CD4-positive, alpha-beta T cell treated with Interleukin-17A for 4 hours (primary cell): ENCODE measurements around the gene CKMT2.

Experiments
- DNase-seq: peaks from one replicate; pipeline ENCODE4 v3.0.0-alpha.2; 2020; ENCODE audit warnings: mixed read lengths

The CKMT2 gene

DNA sequence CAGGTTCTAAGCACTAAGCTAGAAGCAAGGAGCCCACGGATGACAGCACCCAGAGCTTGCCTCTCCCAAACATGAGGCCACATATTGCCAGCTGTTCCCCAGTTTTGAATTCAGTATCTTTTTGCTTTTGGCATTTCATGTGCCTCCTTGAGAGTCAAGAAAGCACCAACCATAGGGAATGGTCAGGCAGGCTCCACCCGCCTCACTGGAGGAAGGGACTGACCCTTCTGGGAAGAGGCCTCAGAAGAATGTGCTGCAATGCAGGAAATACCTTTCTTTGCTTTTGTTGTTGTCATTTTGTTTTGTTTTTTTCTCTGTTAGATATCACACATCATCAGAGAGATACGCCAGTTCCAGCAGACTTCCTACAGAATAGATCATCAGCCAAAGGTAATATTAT lies 13.7 kb upstream of the CKMT2 start:
- DNase-seq = no peak

DNA sequence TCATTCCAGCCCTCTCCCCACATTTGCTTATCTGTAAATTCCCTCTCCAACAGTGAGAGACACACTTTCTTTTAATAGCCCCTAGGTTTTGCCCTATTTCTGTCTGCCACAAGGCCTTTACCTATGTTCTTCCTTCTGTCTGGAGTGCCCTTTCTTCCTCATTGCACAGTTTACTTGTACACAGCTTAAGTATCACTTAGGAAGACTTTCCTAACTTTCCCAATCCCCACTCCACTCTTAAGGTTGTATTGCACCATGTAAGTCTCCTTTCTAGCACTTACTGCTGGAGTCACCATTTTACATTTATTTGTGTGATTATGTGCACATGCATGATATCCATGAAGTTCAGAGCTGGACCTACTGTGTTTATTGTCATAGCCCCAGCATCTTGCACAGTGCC lies 10.8 kb upstream of the CKMT2 start:
- DNase-seq = no peak

GRCh38 chr5:81225463-81225862 lies 7.7 kb upstream of the CKMT2 start:
- DNase-seq = no peak

DNA sequence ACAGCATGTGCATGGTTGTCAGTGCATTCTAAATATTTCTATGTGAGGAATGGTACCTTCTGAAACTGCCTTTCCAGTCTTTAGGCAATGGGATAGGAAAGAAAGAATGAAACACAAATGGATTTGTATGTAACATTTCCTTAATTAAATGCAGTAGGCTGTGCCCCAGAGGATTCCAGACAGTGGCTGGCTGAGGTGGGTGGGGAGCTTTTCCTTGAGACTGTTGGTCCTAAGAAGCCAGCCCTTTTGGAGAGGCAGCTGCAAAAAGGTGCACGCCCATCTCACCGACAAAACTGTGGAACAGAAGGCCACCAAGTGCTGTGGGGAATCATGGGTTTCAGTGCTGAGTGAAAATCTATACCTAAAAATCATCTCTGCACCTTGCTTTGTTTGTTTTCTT lies 6.8 kb upstream of the CKMT2 start:
- DNase-seq = no peak

DNA sequence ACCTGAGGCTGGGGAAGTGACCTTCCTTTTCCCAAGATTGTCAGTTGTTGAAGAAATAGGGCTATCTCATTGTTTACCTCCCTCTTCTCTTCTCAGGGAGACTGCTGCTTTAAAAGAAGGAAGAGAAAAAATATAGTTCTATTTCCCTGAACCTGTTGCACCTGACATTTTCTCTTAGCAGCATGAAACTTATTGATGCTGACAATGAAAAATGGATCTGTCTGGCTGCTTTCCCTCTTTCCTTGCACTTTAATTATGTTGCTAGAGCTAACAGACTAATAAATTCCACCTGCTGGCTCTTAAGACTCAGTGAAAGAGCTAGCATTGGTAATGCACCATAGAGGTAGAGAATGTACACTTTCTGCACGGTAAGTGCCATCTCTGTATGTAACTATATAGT lies 6.2 kb upstream of the CKMT2 start:
- no peak for DNase-seq

GRCh38 chr5:81228084-81228483 lies 5.0 kb upstream of the CKMT2 start:
- DNase-seq = no peak

GRCh38 chr5:81230416-81230815 lies 2.7 kb upstream of the CKMT2 start:
- no peak for DNase-seq

GRCh38 chr5:81232464-81233079 lies 550 bp upstream of the CKMT2 start:
- DNase-seq = no peak

- DNase-seq = no peak
Observed at GRCh38 chr5:81234299-81234698, 1.2 kb downstream of the CKMT2 start.

GRCh38 chr5:81234801-81235200 lies 1.7 kb downstream of the CKMT2 start:
- DNase-seq = no peak

- no peak for DNase-seq
Observed at GRCh38 chr5:81235287-81236072, 2.4 kb downstream of the CKMT2 start.

DNA sequence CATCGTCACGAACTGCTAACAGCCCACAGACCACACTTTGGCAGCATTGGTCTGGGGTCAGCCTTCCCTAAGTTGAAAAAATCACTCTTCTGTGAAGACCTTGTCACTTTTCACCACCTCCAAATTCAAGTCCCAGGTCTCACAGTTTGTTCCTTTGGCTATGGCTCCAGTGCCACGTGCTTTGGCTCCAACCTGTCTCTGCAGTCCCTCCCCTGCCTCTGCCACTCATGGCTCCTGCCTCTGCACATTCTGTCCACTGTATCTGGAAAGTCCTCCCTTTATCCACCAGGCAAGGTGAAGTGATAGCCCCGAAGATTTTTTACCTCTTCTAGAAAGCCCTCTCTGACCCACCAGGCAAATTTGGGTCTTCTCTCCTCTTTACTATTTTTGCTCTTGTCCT lies 5.3 kb downstream of the CKMT2 start:
- no peak for DNase-seq

- DNase-seq = no peak
Observed at GRCh38 chr5:81239613-81240012, 6.5 kb downstream of the CKMT2 start.

GRCh38 chr5:81241001-81241400 lies 7.9 kb downstream of the CKMT2 start:
- DNase-seq = no peak

GRCh38 chr5:81241961-81242648 lies 9.0 kb downstream of the CKMT2 start:
- no peak for DNase-seq

DNA sequence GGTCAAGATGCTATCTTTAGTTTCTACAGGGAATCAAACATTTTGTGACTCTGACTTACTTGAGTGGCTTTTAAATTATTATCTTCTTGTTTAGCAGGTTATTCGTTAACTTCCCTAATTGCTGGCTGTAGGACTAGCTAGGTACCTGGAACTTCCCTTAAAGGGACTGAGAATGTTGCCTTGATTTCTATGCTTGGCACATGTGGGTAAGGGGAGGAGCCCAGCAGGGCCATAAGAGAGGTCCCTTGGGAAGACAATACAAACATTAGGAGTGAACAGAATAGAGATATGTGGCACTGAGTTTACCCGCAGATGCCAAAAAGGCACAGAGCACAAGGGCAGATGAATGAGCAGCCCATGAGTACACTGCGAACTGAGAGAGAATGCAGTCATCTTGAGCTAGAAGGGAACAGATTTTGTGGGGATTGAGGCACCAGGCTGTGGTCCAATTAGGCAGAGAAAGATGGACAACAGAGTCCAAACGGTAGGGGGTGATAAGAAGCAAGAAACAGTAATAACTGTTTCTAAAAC lies 9.8 kb downstream of the CKMT2 start:
- no peak for DNase-seq

DNA sequence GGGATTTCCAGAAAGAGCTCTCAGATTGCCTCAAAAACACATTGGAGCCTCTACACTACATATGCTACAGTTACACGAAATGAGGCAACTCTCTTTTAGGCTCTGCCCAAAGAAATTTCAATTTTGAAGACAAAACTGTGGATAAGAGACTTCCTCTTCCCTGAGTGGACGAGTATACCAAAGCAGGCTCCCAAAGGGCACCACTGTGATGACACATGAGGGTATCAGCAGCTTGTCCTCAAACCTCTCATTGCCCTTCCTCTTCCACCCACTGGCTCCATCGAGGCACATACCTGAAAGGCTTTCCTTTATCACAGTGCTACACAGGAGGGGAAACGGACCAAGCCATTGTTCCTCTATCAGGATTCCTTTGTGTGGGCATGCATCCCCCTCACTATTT lies 11.3 kb downstream of the CKMT2 start:
- no peak for DNase-seq

DNA sequence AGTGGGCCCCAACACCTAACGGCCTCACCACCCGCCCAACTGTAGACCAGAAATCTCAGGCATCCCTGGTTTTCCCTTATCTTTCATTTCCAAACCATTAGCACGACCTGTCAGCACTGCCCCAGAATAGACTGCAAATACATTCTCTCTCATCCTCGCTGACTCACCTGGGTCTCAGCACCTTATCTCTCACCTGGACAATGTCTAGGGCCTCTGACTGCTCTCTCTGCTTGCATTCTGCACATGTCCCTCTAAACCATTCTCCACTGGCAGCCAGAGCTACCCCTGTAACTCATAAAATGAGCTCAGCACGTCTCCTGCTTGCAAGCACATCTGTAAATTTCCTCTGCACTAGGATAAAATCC lies 12.7 kb downstream of the CKMT2 start:
- DNase-seq = no peak

DNA sequence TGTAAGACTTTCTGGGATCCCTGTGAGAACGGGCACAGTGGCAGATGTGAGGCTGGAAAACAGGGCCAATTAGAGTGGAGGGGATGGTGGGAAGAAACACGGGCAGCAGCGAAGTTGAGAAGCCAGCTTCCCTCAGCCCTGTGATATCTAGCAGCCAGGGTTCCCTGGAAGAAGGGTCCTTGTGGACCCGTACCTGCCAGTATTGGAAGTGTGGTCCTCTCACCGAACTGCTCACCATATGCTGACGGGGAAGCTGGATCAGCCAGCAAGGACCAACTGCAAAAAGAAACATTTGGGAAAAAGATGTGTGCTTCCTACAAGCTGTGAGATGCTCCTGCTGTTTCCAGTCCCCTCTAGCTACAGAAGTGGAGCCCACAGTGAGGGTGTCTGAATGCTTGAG lies 13.6 kb downstream of the CKMT2 start:
- DNase-seq = no peak

DNA sequence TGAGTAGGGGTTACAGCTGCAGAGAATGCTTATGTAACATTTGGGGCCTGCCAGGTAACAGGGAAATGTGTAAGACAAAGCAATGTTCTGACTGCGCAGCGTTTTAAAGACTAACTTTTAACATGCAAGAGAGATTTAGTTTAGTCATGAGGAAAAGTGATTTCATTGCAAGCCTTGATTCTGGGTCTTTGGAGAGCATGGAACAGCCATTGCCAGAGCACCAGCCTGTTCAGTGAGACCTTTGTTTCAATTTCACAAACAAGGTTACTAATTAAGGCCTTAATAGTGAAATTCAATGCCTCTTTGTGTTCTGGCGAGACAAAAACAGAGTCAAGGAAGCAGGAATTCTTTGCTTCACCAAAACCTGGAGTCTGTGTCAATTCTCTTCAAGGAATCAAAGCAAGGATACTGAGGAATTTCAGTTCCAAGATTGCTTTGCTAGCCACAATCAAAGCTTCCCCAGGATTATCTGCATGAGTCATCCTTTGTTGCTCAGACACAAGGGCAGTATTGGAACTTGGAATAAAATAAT lies 14.4 kb downstream of the CKMT2 start:
- DNase-seq = no peak

GRCh38 chr5:81249240-81249639 lies 16.1 kb downstream of the CKMT2 start:
- DNase-seq = no peak

DNA sequence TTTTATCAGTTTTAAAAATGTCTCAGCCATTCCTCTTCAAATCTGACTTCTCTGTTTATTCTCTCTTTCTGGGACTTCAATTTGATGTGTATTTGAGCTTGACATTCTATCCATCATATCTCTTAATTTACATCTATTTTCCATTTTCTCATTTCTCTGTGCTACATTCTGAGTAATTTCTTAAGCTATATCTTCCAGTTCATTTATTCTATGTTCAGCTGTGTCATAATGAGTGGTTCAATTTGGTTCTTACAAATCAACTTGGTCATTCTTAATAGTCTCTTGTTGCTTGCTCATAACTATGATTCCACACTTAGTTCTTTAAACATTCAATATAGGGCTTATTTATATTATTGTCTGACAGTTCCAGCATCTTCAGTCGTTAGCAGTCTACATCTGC lies 16.9 kb downstream of the CKMT2 start:
- no peak for DNase-seq

GRCh38 chr5:81251922-81252321 lies 18.8 kb downstream of the CKMT2 start:
- no peak for DNase-seq

DNA sequence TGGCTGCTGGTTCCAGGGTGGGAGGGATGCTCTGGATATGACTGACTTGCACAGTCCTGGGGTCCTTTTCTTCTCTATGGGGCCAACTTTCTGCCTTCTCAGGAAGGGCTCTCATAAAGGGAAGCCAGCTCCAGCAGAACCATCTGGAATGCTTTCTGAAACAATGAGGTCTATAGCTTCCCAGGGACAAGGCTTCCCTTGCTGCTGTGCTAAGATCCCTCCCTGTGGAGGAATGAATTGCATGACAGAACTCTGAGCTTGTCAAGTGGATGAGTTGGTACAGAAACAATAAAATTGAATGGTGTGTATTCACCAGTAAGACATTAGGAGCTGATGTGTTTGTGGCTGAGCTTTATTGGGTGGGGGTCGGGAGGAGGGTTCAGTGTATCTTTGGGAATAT lies 19.8 kb downstream of the CKMT2 start:
- no peak for DNase-seq
